ENCODE measurements around the gene OR6S1. TPM values are rescaled to one million over a fixed set of nuclear protein-coding genes. Genes with fewer than 3 reads are reported as not detected.

The OR6S1 gene
- total RNA-seq, 2 experiments from 2014 or later, result not detected

DNA sequence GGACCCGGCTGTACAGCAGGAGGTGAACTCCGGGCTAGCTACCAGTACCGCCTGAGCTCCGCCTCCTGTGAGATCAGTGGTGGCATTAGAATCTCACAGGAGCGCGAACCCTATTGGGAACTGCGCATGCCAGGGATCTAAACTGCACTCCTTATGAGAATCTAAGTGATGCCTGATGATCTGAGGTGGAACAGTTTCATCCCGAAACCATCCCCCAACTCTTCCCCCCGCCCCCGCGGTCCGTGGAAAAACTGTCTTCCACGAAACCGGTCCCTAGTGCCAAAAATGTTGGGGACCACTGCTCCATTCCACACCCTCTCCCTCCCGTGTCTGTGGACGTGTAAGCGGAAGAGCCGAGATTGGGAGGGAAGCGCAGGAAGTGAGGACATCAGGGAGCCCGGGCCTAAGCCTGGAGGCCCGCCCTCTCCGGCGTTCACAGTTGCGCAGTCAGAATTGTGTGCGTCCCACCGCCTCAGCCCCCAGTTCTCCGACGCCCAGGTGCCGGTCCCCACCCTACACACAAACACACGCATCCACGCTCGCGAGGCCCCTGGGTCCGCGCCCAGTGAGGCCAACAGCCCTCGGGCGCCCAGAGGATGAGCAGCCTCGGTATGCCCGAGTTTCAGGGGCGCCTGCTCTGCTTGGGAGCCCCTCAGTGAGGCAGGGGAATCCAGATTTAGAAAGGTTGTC is 41.1 kb upstream of the OR6S1 start:
- Histone ChIP-seq H3K27me3 (ENCODE audit: control insufficient read depth in 1 of 2, insufficient read depth in 2 of 2, low read length in 2 of 2) (no peaks in the 10 kb centered on the region), H3K36me3 (ENCODE audit: insufficient read depth, low read length) (no peaks in the 10 kb centered on the region), H3K27ac (ENCODE audit: low read depth in 1 of 2, low read length in 2 of 2) (peak overlapping the region; percentile 94 to 95), H3K4me3 (ENCODE audit: low read length) (peak overlapping the region; percentile 79), H3K4me1 (ENCODE audit: insufficient read depth, low read length) (peaks cover 53% of the 10 kb centered on the region), H3K9me3 (ENCODE audit: control insufficient read depth in 1 of 2, insufficient read depth in 1 of 2, low read length in 2 of 2) (no peaks in the 10 kb centered on the region)
- ATAC-seq (ENCODE audit: poor library complexity) (peak; percentile 60), DNase-seq (peak; percentile 62 to 93 (median 74))
- CTCF ChIA-PET, result interaction anchor here (0.8 to 4.1 kb wide), 11 partner anchors 9 to 340 kb away, joined by 3 to 27 read pairs (median 6); no protein-coding TSS in a partner anchor
- intact Hi-C loops (cut with DNase I, micrococcal nuclease), result loop anchor here (1.0 to 5.0 kb wide), 8 partner anchors 9 to 340 kb away; partner anchors contain the start of genes OSGEP (in 2 of the 2), PARP2 (in 2 of the 2) and APEX1 (in 1 of the 2)
- H3K4me3 Mint-ChIP-seq, result no peak overlapping the region
- peaks cover 5% of the 10 kb centered on the region for H3K4me1 Mint-ChIP-seq (ENCODE audit: low read depth)
- no peak overlapping the region for H3K27ac Mint-ChIP-seq
- POLR2A ChIA-PET, result interaction anchor here (0.8 to 5.1 kb wide), 21 partner anchors 8 to 376 kb away, joined by 3 to 85 read pairs (median 10); partner anchors contain the start of genes APEX1, CCNB1IP1, OSGEP and PARP2
- TF ChIP-seq CTCF (IDR thresholded peaks at IDR 0.05), result no peak
- H3K9me3 Mint-ChIP-seq, result no peaks in the 10 kb centered on the region
- H3K27me3 Mint-ChIP-seq, result peaks cover 7% of the 10 kb centered on the region
- peaks cover 4% of the 10 kb centered on the region for H3K36me3 Mint-ChIP-seq (ENCODE audit: low read depth)

GRCh38 chr14:20682127-20682434 is 40.6 kb upstream of the OR6S1 start:
- H3K27me3 Mint-ChIP-seq, result peaks cover 7% of the 10 kb centered on the region
- peaks cover 5% of the 10 kb centered on the region for H3K4me1 Mint-ChIP-seq (ENCODE audit: low read depth)
- no peaks in the 10 kb centered on the region for H3K9me3 ChIP-seq (ENCODE audit: control insufficient read depth in 1 of 2, insufficient read depth in 1 of 2, low read length in 2 of 2)
- no peak overlapping the region for H3K4me3 Mint-ChIP-seq
- CTCF ChIA-PET, result interaction anchor here (0.8 to 4.1 kb wide), 9 partner anchors 9 to 354 kb away, joined by 3 to 27 read pairs (median 4); no protein-coding TSS in a partner anchor
- peak overlapping the region; percentile 94 to 95 for H3K27ac ChIP-seq (ENCODE audit: low read depth in 1 of 2, low read length in 2 of 2)
- H3K36me3 Mint-ChIP-seq (ENCODE audit: low read depth), result peaks cover 4% of the 10 kb centered on the region
- peak overlapping the region; percentile 79 for H3K4me3 ChIP-seq (ENCODE audit: low read length)
- H3K27ac Mint-ChIP-seq, result no peak overlapping the region
- H3K27me3 ChIP-seq (ENCODE audit: control insufficient read depth in 1 of 2, insufficient read depth in 2 of 2, low read length in 2 of 2), result no peaks in the 10 kb centered on the region
- no peak for DNase-seq
- no peaks in the 10 kb centered on the region for H3K36me3 ChIP-seq (ENCODE audit: insufficient read depth, low read length)
- H3K9me3 Mint-ChIP-seq, result no peaks in the 10 kb centered on the region
- peaks cover 53% of the 10 kb centered on the region for H3K4me1 ChIP-seq (ENCODE audit: insufficient read depth, low read length)
- intact Hi-C loops (cut with DNase I, micrococcal nuclease), result loop anchor here (2.0 to 5.0 kb wide), 5 partner anchors 50 to 340 kb away; partner anchors contain the start of genes OSGEP (in 2 of the 2), PARP2 (in 2 of the 2) and APEX1 (in 1 of the 2)
- no peak for TF ChIP-seq CTCF (IDR thresholded peaks at IDR 0.05)
- ATAC-seq (ENCODE audit: poor library complexity), result no peak
- POLR2A ChIA-PET, result interaction anchor here (0.7 to 5.1 kb wide), 26 partner anchors 9 to 376 kb away, joined by 3 to 85 read pairs (median 8); partner anchors contain the start of genes APEX1, CCNB1IP1, OSGEP and PARP2

DNA sequence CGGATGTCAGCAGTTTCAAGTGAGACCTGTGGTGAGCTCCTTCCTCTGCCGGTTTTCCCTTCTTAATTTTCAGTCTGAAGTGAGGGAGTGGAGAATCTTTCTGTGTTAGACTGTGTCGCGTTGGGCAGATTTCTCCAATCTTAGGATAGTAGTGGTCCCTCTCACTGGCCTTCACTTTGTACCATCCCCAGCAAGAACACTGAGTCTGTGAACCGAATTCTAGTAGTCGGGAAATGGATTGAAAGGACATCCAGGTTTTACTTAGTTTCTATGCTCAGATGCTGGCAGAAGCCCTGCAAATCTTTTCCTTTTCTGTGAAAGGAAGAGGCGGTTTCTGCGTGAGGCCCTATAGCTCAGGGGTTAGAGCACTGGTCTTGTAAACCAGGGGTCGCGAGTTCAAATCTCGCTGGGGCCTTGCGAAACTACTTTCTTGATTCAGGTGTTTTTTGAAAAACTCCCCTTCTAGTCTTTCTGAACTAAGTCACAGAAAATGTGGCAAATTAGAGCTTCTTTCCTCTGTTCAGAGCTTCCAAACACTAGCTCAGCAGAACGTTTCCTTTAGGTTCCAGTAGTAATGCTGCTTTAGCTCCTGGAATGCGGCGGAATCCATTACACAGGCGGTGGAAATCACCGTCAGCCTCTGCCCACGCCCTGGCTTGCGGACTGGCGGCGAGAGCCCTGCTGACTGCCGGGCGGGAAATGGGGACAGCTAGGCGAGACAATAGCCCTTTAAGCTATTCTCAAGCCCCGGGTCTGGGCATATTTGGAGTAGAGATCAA is 40.0 kb upstream of the OR6S1 start:
- Histone ChIP-seq H3K9me3 (ENCODE audit: control insufficient read depth in 1 of 2, insufficient read depth in 1 of 2, low read length in 2 of 2) (no peaks in the 10 kb centered on the region), H3K36me3 (ENCODE audit: insufficient read depth, low read length) (no peaks in the 10 kb centered on the region), H3K27me3 (ENCODE audit: control insufficient read depth in 1 of 2, insufficient read depth in 2 of 2, low read length in 2 of 2) (no peaks in the 10 kb centered on the region), H3K4me1 (ENCODE audit: insufficient read depth, low read length) (peaks cover 53% of the 10 kb centered on the region), H3K4me3 (ENCODE audit: low read length) (peak overlapping the region; percentile 79), H3K27ac (ENCODE audit: low read depth in 1 of 2, low read length in 2 of 2) (peak overlapping the region; percentile 94 to 95)
- ChIA-PET POLR2A (interaction anchor here (0.6 to 5.1 kb wide), 31 partner anchors 9 to 375 kb away, joined by 3 to 85 read pairs (median 4); partner anchors contain the start of genes APEX1, CCNB1IP1, OSGEP and PARP2), CTCF (interaction anchor here (0.6 to 4.1 kb wide), 14 partner anchors 10 to 376 kb away, joined by 3 to 27 read pairs (median 4); partner anchors contain the start of gene TTC5)
- Mint-ChIP-seq H3K36me3 (ENCODE audit: low read depth) (peaks cover 4% of the 10 kb centered on the region), H3K27me3 (peaks cover 7% of the 10 kb centered on the region), H3K27ac (no peak overlapping the region), H3K4me3 (no peak overlapping the region), H3K4me1 (ENCODE audit: low read depth) (peaks cover 5% of the 10 kb centered on the region), H3K9me3 (no peaks in the 10 kb centered on the region)
- intact Hi-C loops (cut with DNase I, micrococcal nuclease), result loop anchor here (1.0 to 5.0 kb wide), 7 partner anchors 18 to 406 kb away; partner anchors contain the start of genes OSGEP (in 2 of the 2), PARP2 (in 2 of the 2) and APEX1 (in 1 of the 2)
- DNase-seq, result peak; percentile 75 to 93 (median 84)
- TF ChIP-seq CTCF (IDR thresholded peaks at IDR 0.05), result no peak
- ATAC-seq (ENCODE audit: poor library complexity), result peak; percentile 27
